Measurements from ENCODE around the gene SGK2.

Gene SGK2

DNA sequence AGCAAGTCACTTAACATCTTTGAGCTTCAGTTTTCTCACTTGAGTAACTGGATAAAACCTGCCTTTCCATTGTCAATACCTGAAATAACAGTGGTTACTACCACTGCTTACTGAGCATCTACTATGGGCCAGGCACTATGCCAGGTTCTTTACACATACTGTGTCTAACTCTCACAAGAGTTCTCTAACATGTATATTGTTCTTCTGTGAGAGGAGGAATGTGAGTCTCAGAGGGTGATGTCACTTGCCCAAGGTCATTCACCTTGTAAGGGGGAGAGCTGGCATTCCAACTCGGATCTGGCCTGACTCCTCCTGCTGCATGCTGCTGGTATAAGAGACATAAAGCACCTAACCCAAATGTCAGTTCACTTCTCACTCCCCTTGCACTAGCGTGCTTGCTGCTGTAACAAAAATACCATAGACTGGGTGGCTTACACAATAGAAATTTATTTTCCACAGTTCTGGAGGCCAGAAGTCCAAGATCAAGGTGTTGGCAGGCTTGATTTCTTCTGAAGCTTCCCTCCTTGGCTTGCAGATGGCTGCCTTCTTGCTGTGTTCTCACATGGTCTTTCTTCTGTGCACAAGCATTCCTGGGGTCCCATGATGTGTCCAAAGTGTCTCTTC, 21.9 kb upstream of the SGK2 start:
- Histone ChIP-seq H3K4me1 (ENCODE audit: control insufficient read depth, insufficient read depth, low read length, unreplicated experiment) (peaks cover 20% of the 10 kb centered on the region), H3K36me3 (ENCODE audit: insufficient read depth, low read length) (no peaks in the 10 kb centered on the region), H3K79me2 (ENCODE audit: control insufficient read depth, insufficient read depth, low read length, unreplicated experiment) (no peaks in the 10 kb centered on the region), H3K4me3 (ENCODE audit: low read depth, low read length) (no peak overlapping the region), H3K27ac (ENCODE audit: low read depth, low read length) (no peak overlapping the region), H3K27me3 (ENCODE audit: insufficient read depth, low read length) (no peaks in the 10 kb centered on the region), H2AFZ (ENCODE audit: low read length, unreplicated experiment) (no peak overlapping the region)

- Histone ChIP-seq H2AFZ (ENCODE audit: low read length, unreplicated experiment) (no peak overlapping the region), H3K4me3 (ENCODE audit: low read depth, low read length) (no peak overlapping the region), H3K4me1 (ENCODE audit: control insufficient read depth, insufficient read depth, low read length, unreplicated experiment) (peaks cover 15% of the 10 kb centered on the region), H3K79me2 (ENCODE audit: control insufficient read depth, insufficient read depth, low read length, unreplicated experiment) (no peaks in the 10 kb centered on the region), H3K27ac (ENCODE audit: low read depth, low read length) (no peak overlapping the region), H3K36me3 (ENCODE audit: insufficient read depth, low read length) (no peaks in the 10 kb centered on the region), H3K27me3 (ENCODE audit: insufficient read depth, low read length) (no peaks in the 10 kb centered on the region)
Measured at GRCh38 chr20:43537921-43538877, 20.6 kb upstream of the SGK2 start.

GRCh38 chr20:43538878-43539700, 19.7 kb upstream of the SGK2 start:
- H3K4me3 ChIP-seq (ENCODE audit: low read depth, low read length) = no peak overlapping the region
- H2AFZ ChIP-seq (ENCODE audit: low read length, unreplicated experiment) = no peak overlapping the region
- H3K79me2 ChIP-seq (ENCODE audit: control insufficient read depth, insufficient read depth, low read length, unreplicated experiment) = no peaks in the 10 kb centered on the region
- H3K27ac ChIP-seq (ENCODE audit: low read depth, low read length) = no peak overlapping the region
- no peaks in the 10 kb centered on the region for H3K36me3 ChIP-seq (ENCODE audit: insufficient read depth, low read length)
- peaks cover 10% of the 10 kb centered on the region for H3K4me1 ChIP-seq (ENCODE audit: control insufficient read depth, insufficient read depth, low read length, unreplicated experiment)
- H3K27me3 ChIP-seq (ENCODE audit: insufficient read depth, low read length) = no peaks in the 10 kb centered on the region

- Histone ChIP-seq H3K27me3 (ENCODE audit: insufficient read depth, low read length) (no peaks in the 10 kb centered on the region), H3K27ac (ENCODE audit: low read depth, low read length) (no peak overlapping the region), H2AFZ (ENCODE audit: low read length, unreplicated experiment) (no peak overlapping the region), H3K79me2 (ENCODE audit: control insufficient read depth, insufficient read depth, low read length, unreplicated experiment) (no peaks in the 10 kb centered on the region), H3K36me3 (ENCODE audit: insufficient read depth, low read length) (no peaks in the 10 kb centered on the region), H3K4me1 (ENCODE audit: control insufficient read depth, insufficient read depth, low read length, unreplicated experiment) (peaks cover 10% of the 10 kb centered on the region), H3K4me3 (ENCODE audit: low read depth, low read length) (no peak overlapping the region)
Measured at GRCh38 chr20:43539975-43540672, 18.7 kb upstream of the SGK2 start.

DNA sequence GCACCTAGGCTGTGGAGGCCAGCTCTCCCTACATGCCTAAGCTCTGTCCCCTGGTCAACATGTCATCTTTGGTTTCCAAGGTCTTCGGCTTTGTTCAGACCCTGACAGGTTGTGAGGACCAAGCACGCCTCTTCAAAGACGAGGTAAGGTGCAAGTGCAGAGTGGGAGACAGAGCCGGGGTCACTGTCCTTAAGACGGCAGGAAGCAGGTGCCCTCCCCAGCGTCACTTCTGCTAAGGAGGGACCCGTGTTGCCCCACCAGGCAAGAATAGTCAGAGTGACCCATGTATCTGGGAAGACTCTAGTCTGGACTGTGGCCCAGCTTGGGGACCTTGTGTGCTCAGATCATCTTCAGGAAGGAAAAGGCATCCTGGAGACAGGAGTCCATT, 18.2 kb upstream of the SGK2 start:
- Histone ChIP-seq H3K79me2 (ENCODE audit: control insufficient read depth, insufficient read depth, low read length, unreplicated experiment) (no peaks in the 10 kb centered on the region), H3K4me3 (ENCODE audit: low read depth, low read length) (no peak overlapping the region), H2AFZ (ENCODE audit: low read length, unreplicated experiment) (no peak overlapping the region)

DNA sequence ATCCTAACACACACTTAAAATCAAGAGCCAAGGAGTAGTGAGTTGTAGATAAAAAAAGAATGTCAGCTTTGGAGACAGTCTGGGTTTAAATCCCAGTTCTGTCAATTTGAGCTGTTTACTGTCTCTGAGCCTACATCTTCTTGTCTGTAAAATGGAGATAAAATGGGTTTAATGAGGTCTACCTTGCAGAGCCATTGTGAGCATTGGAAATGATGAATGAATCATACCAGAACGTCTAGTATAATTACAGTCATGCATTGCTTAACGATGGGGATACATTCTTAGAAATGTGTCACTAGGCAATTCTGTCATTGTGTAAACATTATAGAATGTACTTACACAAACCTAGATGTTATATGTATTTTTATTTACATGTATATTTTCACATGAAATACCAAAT, 17.6 kb upstream of the SGK2 start:
- Histone ChIP-seq H2AFZ (ENCODE audit: low read length, unreplicated experiment) (no peak overlapping the region), H3K36me3 (ENCODE audit: insufficient read depth, low read length) (no peaks in the 10 kb centered on the region), H3K79me2 (ENCODE audit: control insufficient read depth, insufficient read depth, low read length, unreplicated experiment) (no peaks in the 10 kb centered on the region), H3K27ac (ENCODE audit: low read depth, low read length) (no peak overlapping the region), H3K4me1 (ENCODE audit: control insufficient read depth, insufficient read depth, low read length, unreplicated experiment) (peaks cover 10% of the 10 kb centered on the region), H3K27me3 (ENCODE audit: insufficient read depth, low read length) (no peaks in the 10 kb centered on the region), H3K4me3 (ENCODE audit: low read depth, low read length) (no peak overlapping the region)

More for the DNA sequence above, 18.2 kb upstream of the SGK2 start:
- Histone ChIP-seq H3K4me1 (ENCODE audit: control insufficient read depth, insufficient read depth, low read length, unreplicated experiment) (peaks cover 10% of the 10 kb centered on the region), H3K27me3 (ENCODE audit: insufficient read depth, low read length) (no peaks in the 10 kb centered on the region), H3K36me3 (ENCODE audit: insufficient read depth, low read length) (no peaks in the 10 kb centered on the region), H3K27ac (ENCODE audit: low read depth, low read length) (no peak overlapping the region)

DNA sequence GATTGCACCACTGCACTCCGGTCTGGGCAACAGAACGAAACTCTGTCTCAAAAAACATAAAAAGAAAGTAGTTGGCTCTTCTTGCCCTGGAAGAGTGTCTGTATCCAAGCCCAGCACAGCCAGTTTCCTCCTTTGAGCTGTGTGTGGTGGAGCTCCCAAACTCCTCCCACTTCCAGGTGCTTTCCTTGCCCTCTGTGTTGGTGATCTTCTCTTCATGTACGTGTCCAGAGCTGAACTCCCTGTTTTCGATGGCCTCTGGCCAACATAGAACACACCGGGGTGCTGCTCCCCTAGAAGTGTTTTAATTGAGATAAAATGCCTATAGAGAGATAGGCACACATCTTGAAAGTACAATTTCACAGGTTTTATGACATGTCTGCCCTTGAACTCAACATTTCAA, 16.7 kb upstream of the SGK2 start:
- Histone ChIP-seq H3K36me3 (ENCODE audit: insufficient read depth, low read length) (no peaks in the 10 kb centered on the region), H3K27ac (ENCODE audit: low read depth, low read length) (no peak overlapping the region), H3K4me1 (ENCODE audit: control insufficient read depth, insufficient read depth, low read length, unreplicated experiment) (peaks cover 10% of the 10 kb centered on the region)

DNA sequence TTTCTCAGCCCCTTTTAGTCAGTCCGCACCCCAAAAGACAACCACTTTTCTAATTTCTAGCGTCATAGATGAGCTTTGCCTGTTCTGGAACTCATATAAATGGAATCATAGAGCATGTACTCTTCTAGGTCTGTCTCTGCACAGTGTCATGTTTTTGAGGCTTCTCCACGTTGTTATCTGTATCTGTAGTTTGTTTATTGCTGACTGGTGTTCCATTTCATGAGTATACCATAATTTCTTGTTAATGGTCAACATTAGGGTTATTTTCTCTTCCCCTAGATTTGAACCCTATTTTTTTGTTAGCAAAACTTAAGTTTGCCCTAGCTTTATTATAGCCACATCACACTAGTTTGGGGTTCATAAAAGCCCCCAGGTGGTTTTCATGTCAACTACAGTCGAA, 16.2 kb upstream of the SGK2 start:
- no peaks in the 10 kb centered on the region for H3K27me3 ChIP-seq (ENCODE audit: insufficient read depth, low read length)
- no peak overlapping the region for H3K4me3 ChIP-seq (ENCODE audit: low read depth, low read length)
- H3K4me1 ChIP-seq (ENCODE audit: control insufficient read depth, insufficient read depth, low read length, unreplicated experiment) = peaks cover 10% of the 10 kb centered on the region
- no peak overlapping the region for H2AFZ ChIP-seq (ENCODE audit: low read length, unreplicated experiment)
- no peaks in the 10 kb centered on the region for H3K36me3 ChIP-seq (ENCODE audit: insufficient read depth, low read length)
- no peaks in the 10 kb centered on the region for H3K79me2 ChIP-seq (ENCODE audit: control insufficient read depth, insufficient read depth, low read length, unreplicated experiment)
- H3K27ac ChIP-seq (ENCODE audit: low read depth, low read length) = no peak overlapping the region

More for the DNA sequence above, 16.7 kb upstream of the SGK2 start:
- Histone ChIP-seq H3K79me2 (ENCODE audit: control insufficient read depth, insufficient read depth, low read length, unreplicated experiment) (no peaks in the 10 kb centered on the region), H2AFZ (ENCODE audit: low read length, unreplicated experiment) (no peak overlapping the region), H3K4me3 (ENCODE audit: low read depth, low read length) (no peak overlapping the region), H3K27me3 (ENCODE audit: insufficient read depth, low read length) (no peaks in the 10 kb centered on the region)

DNA sequence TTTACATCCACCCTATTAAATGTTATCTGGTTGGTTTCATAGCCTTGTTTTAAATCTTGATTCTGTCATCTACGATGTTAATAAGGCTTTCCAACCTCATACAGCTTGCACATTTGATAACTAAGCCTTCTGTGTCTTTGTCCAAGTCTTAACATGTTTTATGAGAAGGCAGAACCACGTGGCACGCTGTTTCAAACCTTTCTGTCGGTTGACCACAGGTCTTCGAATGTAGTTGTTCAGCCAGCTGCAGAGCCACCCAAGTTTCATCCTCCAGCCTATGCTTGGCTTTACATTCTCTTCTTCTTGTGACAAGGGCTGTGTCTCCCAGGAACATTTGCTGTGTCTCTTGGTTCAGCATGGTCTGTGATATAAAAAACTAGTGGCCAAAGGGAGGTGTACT, 15.7 kb upstream of the SGK2 start:
- no peak overlapping the region for H3K27ac ChIP-seq (ENCODE audit: low read depth, low read length)
- H2AFZ ChIP-seq (ENCODE audit: low read length, unreplicated experiment) = no peak overlapping the region
- H3K4me1 ChIP-seq (ENCODE audit: control insufficient read depth, insufficient read depth, low read length, unreplicated experiment) = peaks cover 10% of the 10 kb centered on the region
- H3K79me2 ChIP-seq (ENCODE audit: control insufficient read depth, insufficient read depth, low read length, unreplicated experiment) = no peaks in the 10 kb centered on the region
- no peak overlapping the region for H3K4me3 ChIP-seq (ENCODE audit: low read depth, low read length)
- H3K27me3 ChIP-seq (ENCODE audit: insufficient read depth, low read length) = no peaks in the 10 kb centered on the region
- no peaks in the 10 kb centered on the region for H3K36me3 ChIP-seq (ENCODE audit: insufficient read depth, low read length)

- Histone ChIP-seq H3K79me2 (ENCODE audit: control insufficient read depth, insufficient read depth, low read length, unreplicated experiment) (no peaks in the 10 kb centered on the region), H2AFZ (ENCODE audit: low read length, unreplicated experiment) (no peak overlapping the region), H3K27me3 (ENCODE audit: insufficient read depth, low read length) (no peaks in the 10 kb centered on the region), H3K4me3 (ENCODE audit: low read depth, low read length) (no peak overlapping the region), H3K36me3 (ENCODE audit: insufficient read depth, low read length) (no peaks in the 10 kb centered on the region), H3K4me1 (ENCODE audit: control insufficient read depth, insufficient read depth, low read length, unreplicated experiment) (peaks cover 10% of the 10 kb centered on the region), H3K27ac (ENCODE audit: low read depth, low read length) (no peak overlapping the region)
Measured at GRCh38 chr20:43544501-43544900, 14.3 kb upstream of the SGK2 start.
